ELR (cell line): ENCODE measurements around the gene VPS4A.
A peak's percentile ranks its signal among the peaks of the same experiment; 100 is the strongest.
"Not testable (repeated sequence)": the region's sequence is repeated elsewhere in the genome, so short reads cannot be mapped to it uniquely, and the experiment has no call there.

Experiments used
- DNase-seq: peaks from one replicate; pipeline ENCODE4 v3.0.0-alpha.2; 2015; ENCODE audit warnings: low read depth

Gene VPS4A

GRCh38 chr16:69310653-69311532 is at the start of gene VPS4A:
Gene VPS4A, plus strand, starts transcription at chr16:69311350. Its CDS starts 162 bp downstream, at chr16:69311512.
- DNase-seq: peak; percentile 96

DNA sequence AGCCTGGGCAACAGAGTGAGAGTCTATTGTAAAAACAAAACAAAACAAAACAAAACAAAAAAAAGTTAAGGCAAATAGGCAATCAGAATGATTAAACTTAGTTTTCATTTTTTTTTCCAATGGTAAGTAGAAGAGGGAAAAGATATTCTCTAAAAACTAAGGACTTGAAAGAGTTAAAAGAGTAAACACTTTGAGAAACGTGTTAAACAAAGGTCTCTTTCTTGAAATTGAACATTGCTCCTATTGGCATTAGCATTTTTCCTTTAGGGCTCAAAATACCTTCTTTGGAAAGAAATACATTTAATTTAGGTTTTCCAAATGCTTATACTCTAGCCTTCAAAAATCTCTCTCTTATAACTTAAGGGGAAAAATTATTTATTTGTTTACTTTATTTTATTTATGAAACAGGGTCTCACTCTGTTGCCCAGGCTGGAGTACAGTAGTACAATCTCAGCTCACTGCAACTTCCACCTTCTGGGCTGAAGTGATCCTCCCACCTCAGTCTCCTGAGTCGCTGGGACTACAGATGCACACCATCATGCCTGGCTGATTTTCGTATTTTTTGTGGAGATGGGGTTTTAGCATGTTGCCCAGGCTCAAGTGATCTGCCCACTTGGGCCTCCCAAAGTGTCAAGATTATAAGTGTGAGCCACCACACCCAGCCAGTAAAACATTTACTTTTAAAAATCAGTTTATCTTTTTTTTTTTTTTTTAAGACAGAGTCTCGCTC is 44.7 kb upstream of the VPS4A start:
- no peak for DNase-seq

DNA sequence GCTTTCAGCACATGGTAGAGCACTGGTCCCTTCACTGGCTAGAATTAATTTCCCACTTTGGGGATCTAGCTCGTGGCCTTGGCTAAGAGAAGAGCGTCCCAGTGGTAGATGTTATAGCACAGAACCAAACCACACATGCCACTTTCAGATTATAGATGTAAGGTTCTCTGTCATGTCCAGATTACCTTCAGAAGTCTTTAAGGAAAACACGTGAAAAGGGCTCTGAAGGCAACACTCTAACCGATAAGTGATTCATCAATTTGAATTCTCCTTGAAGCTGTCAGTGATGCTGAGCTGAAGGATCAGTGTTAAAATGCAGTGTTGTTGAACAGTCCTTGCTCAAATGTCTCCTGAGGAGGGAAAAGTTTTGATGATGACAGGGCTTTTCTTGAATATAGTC is 43.5 kb upstream of the VPS4A start:
- DNase-seq: no peak

GRCh38 chr16:69270395-69270794 is 40.8 kb upstream of the VPS4A start:
- no peak for DNase-seq

DNA sequence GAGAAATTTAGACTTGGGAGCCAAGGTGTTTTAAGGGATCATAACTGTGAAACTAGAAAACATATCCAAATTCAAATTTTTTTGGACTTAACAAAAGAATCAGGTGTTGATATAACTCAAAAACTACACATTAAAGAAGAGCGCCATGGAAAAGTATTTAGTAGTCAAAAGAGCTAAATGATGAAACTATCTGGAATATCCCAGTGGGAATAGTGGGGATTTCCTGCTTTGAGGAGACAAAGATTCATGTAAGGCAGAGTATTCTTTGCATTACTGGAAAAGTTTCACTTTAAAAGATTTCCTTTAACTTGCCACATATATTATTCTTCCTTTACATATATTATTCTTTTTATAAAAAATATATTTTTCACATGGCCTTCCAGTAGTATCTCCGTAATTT is 40.3 kb upstream of the VPS4A start:
- DNase-seq: no peak

DNA sequence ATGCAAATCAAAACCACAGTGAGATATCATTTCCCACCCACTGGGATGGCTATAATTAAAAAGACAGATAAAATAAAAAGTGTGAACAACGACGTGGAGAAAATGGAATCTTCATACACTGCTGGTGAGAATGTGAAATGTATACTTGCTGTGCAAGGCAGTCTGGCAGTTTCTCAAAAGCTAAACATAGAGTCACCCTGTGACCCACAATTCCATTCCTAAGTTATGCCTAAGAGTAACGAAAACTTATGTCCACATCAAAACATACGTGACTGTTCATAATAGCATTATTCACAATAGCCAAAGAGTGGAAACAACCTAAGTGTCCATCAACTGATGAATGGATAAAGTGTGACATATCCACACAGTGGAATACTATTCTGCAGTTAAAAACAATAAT is 38.1 kb upstream of the VPS4A start:
- DNase-seq: peak; percentile 79

GRCh38 chr16:69274699-69275235 is 36.4 kb upstream of the VPS4A start:
- no peak for DNase-seq

DNA sequence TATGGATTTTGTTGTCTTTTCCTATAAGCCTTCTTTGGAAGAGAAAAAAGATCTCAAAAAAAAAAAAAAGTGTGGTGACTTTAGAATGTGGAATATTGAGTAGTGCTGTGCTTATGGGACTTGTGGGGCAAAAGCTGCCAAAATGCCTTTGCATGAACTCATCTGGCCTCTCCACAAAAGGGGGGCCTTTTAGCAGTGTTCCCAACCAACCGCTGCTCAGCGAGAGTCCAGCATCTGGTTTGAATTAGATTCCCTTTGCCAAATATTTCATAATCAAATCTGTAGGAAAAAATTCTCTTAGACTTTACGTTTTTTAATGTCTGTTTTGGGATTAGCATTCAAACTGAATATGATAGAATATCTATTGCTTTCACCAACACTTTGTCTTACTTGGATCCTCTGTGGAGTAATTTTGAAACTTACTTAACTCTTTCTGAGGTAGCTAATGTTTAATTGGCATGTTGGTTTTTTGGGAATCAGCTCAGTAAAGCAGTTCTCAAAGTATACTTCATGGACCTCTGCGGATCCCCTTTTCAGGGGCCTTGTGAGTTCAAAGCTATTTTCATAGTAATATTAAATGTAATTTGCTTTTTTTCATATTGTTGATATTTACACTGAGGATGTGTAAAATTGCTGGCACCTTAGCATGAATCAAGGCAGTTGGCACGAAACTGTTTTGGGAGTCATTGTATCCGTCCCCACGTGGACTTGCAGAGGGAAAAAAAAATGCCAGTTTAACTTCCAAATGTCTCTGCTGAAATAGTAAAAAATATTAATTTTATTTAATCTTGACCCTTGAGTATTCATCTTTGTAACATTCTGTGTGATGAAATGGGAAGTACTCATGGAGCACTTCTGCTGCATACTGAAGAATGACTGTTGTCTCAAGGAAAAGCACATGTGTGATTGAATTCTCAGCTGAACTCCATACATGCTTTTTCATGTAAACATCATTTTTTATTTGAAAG is 34.7 kb upstream of the VPS4A start:
- DNase-seq: peak; percentile 93

- no peak for DNase-seq
Observed at GRCh38 chr16:69277413-69277812, 33.7 kb upstream of the VPS4A start.

GRCh38 chr16:69283851-69284250 is 27.3 kb upstream of the VPS4A start:
- no peak for DNase-seq

GRCh38 chr16:69285240-69285639 is 25.9 kb upstream of the VPS4A start:
- DNase-seq: no peak

GRCh38 chr16:69286941-69287713 is 24.0 kb upstream of the VPS4A start:
- peak; percentile 82 for DNase-seq

DNA sequence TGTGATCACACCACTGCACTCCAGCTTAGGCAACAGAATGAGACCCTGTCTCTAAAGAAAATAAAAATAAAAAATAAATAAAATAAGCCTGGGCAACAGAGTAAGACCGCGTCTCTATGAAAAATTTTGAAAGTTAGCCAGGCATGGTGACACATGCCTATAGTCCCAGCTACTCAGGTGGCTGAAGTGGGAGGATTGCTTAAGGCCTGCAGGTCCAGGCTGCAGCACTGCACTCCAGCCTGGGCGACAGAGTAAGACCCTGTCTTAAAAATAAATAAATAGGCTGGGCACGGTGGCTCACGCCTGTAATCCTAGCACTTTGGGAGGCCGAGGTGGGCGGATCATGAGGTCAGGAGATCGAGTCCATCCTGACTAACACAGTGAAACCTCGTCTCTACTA is 19.5 kb upstream of the VPS4A start:
- DNase-seq: not testable (repeated sequence)

DNA sequence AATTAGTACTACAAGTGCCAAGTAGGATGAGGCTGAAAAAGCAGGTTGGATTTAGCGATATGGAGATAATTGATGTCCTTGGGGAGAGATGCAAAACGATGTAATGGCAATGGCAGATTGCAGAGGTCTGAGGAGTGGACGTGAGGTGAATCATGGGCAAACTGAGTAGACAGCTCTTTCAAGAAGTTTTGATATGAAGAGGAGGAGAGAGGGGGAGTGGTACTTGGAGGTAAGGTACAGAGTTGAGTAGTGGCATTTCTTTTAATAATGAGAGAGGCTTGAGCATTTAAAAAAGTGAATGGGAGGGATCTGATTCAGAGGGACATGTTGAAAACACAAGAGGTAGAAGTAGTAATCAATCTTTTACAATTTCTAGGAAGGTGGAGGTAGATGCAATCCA is 17.7 kb upstream of the VPS4A start:
- no peak for DNase-seq

GRCh38 chr16:69294051-69294450 is 17.1 kb upstream of the VPS4A start:
- no peak for DNase-seq

GRCh38 chr16:69296771-69297170 is 14.4 kb upstream of the VPS4A start:
- not testable (repeated sequence) for DNase-seq

GRCh38 chr16:69298261-69298660 is 12.9 kb upstream of the VPS4A start:
- DNase-seq: no peak

DNA sequence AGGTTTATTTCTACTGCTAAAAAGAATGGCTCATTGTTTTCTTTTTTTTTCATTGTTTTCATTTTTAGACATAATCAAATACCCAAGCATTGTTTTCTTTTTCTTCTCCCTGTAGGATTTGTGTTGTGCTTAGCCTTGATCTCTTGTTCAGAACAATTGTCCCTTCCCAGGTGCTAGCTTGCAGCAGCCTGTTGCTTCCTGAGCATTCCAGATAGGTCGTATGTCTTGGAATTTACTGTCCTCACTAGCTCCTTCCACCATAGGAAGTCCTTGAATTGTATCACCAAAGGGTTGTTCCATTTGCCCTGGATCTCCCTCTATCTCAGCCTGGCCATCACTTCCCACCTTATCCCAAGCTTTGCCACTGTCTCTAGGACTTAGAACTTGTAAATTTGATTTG is 10.0 kb upstream of the VPS4A start:
- DNase-seq: no peak

DNA sequence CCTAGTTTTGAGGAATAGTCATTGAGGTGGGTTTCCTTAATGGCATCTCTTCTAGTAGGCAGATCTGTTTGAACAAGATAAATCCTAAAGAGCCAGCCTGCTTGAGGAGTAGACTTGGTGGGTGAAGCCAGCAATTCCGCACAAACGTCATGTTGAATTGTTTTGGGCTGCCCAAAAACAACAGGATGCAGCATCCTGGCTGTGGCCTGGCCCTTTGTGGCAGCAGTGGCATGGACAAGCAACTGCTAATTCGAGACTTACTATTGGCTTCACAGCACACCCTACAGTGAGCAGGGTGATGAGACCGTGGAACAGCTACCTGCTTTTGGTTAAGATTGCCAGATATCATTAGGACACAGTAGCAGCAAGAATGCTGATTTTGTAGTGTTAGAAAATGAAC is 9.3 kb upstream of the VPS4A start:
- no peak for DNase-seq

GRCh38 chr16:69302301-69302700 is 8.8 kb upstream of the VPS4A start:
- DNase-seq: no peak

DNA sequence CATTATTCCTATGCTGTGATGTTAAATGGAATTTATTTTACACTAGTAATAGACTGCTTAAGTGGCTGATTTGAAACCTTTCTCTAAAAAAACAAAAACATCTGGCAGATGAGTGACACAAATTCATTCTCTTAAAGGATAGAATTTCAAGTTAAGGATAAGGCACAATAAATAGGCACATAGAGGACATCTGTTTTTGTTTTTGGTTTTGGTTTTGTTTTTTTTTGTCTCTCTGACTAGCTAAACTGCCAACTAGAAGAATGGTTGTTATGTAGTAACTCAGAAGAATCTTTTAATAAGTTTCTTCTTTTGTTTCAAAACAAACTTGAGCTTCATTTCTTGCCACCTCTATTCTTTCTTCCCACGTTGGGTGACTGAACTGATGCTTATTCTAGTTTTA is 5.1 kb upstream of the VPS4A start:
- DNase-seq: no peak
